K562 (cell line): ENCODE results near the gene ECM1. TPM values are rescaled to one million over a fixed set of nuclear protein-coding genes. Genes with fewer than 3 reads are reported as not detected.

Experiments
- BHLHE40 ChIP-seq: IDR thresholded peaks from 2 replicates; pipeline ENCODE4 v1.6.1; 2011; ENCODE audit warnings: low read length, improper control_type of control experiment
- BRD9 ChIP-seq: fragments of 450-650 bp; IDR thresholded peaks from 2 replicates; pipeline ENCODE4 v1.6.1; 2018; ENCODE audit warnings: low read depth; ENCODE audit not compliant: partially characterized antibody
- CAMTA2 ChIP-seq: fragments of 250-450 bp; sonication (Bioruptor Pico); conservative IDR thresholded peaks from 2 replicates; pipeline ENCODE4 v1.5.1; 2022
- CBFA2T3 ChIP-seq: fragments of 450-650 bp; IDR thresholded peaks from 2 replicates; pipeline ENCODE4 v1.6.1; 2017
- CTBP1 ChIP-seq: fragments of 450-650 bp; IDR thresholded peaks from 2 replicates; pipeline ENCODE4 v1.6.1; 2016; ENCODE audit warnings: borderline replicate concordance
- E2F6 ChIP-seq, 2 experiments: IDR thresholded peaks; 2 replicates each; pipeline ENCODE4 v1.6.1; 2011; ENCODE audit warnings: borderline replicate concordance in 1 of 2, control low read depth in 1 of 2, low read depth in 1 of 2, low read length in 1 of 2, mild to moderate bottlenecking in 1 of 2, mixed read lengths in 1 of 2, moderate library complexity in 1 of 2; ENCODE audit not compliant: insufficient read depth in 1 of 2, insufficient read length in 1 of 2, poor library complexity in 1 of 2, severe bottlenecking in 1 of 2; ENCODE audit errors: extremely low read depth in 1 of 2
- ETV1 ChIP-seq: fragments of 450-650 bp; conservative IDR thresholded peaks from 2 replicates; pipeline ENCODE4 v1.6.1; 2016; ENCODE audit warnings: missing genetic modification characterization, control low read depth, low read depth, missing compliant biosample characterization
- HMG20A ChIP-seq: fragments of 450-650 bp; formaldehyde crosslinking; conservative IDR thresholded peaks from 2 replicates; pipeline ENCODE4 v1.4.0; 2020; ENCODE audit warnings: mild to moderate bottlenecking, mixed read lengths
- MAFG ChIP-seq: fragments of 450-650 bp; conservative IDR thresholded peaks from 2 replicates; pipeline ENCODE4 v1.6.1; 2016; ENCODE audit warnings: missing genetic modification characterization, missing compliant biosample characterization
- MECOM ChIP-seq: fragments of 250-450 bp; sonication (Bioruptor Pico); IDR thresholded peaks from 2 replicates; pipeline ENCODE4 v1.8.0; 2022; ENCODE audit warnings: inconsistent platforms
- MLLT1 ChIP-seq, 2 experiments: fragments of 450-650 bp; IDR thresholded peaks; 2 replicates each; pipeline ENCODE4 v1.6.1; 2016
- NCOA1 ChIP-seq: fragments of 450-650 bp; IDR thresholded peaks from 2 replicates; pipeline ENCODE4 v1.6.1; 2016; ENCODE audit warnings: low read depth
- NEUROD1 ChIP-seq: fragments of 150-350 bp; IDR thresholded peaks from 2 replicates; pipeline ENCODE4 v1.6.1; 2014; ENCODE audit warnings: borderline replicate concordance, low read length, low read depth; ENCODE audit not compliant: partially characterized antibody
- NFRKB ChIP-seq: fragments of 450-650 bp; IDR thresholded peaks from 2 replicates; pipeline ENCODE4 v1.6.1; 2016; ENCODE audit warnings: low read depth
- NRF1 ChIP-seq, 2 experiments: fragments of 450-650 bp; IDR thresholded peaks in 1 of 2; conservative IDR thresholded peaks in 1 of 2; 2 replicates each; pipeline ENCODE4 v1.6.1; 2014; ENCODE audit warnings: mild to moderate bottlenecking in 2 of 2
- PBX2 ChIP-seq, 2 experiments: IDR thresholded peaks in 1 of 2; conservative IDR thresholded peaks in 1 of 2; 2 replicates each; pipeline ENCODE4 v1.6.1; 2016; ENCODE audit warnings: low read depth in 2 of 2, mild to moderate bottlenecking in 1 of 2, missing compliant biosample characterization in 1 of 2, missing genetic modification characterization in 1 of 2, moderate library complexity in 1 of 2
- POLR2B ChIP-seq: fragments of 450-650 bp; IDR thresholded peaks from 2 replicates; pipeline ENCODE4 v1.6.1; 2018; ENCODE audit warnings: low read depth; ENCODE audit not compliant: partially characterized antibody
- RAD21 ChIP-seq, 2 experiments: fragments of 250-450 bp in 1 of 2; fragments of 450-650 bp in 1 of 2; sonication (Bioruptor Pico) in 1 of 2; formaldehyde crosslinking in 1 of 2; IDR thresholded peaks in 1 of 2; conservative IDR thresholded peaks in 1 of 2; 2 replicates each; pipeline versions ENCODE4 v1.4.0 to v1.8.0; 2020 to 2022; ENCODE audit warnings: mild to moderate bottlenecking in 2 of 2, moderate library complexity in 1 of 2
- TCF7 ChIP-seq: sonication (generic); IDR thresholded peaks from 2 replicates; pipeline ENCODE4 v1.6.1; 2016; ENCODE audit warnings: antibody characterized with exemption, borderline replicate concordance
- ZFX ChIP-seq: sonication (generic); formaldehyde crosslinking; IDR thresholded peaks from 2 replicates; pipeline ENCODE4 v1.8.0; 2022; ENCODE audit warnings: mild to moderate bottlenecking, missing genetic modification reagents, moderate library complexity
- ZNF197 ChIP-seq: fragments of 200-800 bp; sonication (Bioruptor generic); IDR thresholded peaks from 2 replicates; pipeline ENCODE4 v1.6.1; 2016; ENCODE audit warnings: low read depth, missing genetic modification characterization, missing compliant biosample characterization
- ZNF511 ChIP-seq: sonication (generic); formaldehyde crosslinking; IDR thresholded peaks from 2 replicates; pipeline ENCODE4 v1.8.0; 2022; ENCODE audit warnings: mild to moderate bottlenecking, missing genetic modification reagents
- ZSCAN32 ChIP-seq: fragments of 450-650 bp; formaldehyde crosslinking; IDR thresholded peaks from 2 replicates; pipeline ENCODE4 v1.4.0; 2020; ENCODE audit warnings: mild to moderate bottlenecking, moderate library complexity
- polyA plus RNA-seq, 8 experiments: library from polyadenylated mRNA; depleted of rRNA in 4 of 8; stranded (reverse) in 5 of 8; unstranded in 3 of 8; fragments of >200 nt; fragmentation: Nextera tagmentation in 2 of 8; fragmentation: Illumina TruSeq in 1 of 8; extraction: Ambion mirVana in 2 of 8; extraction: Trizol in 1 of 8; gene quantifications; 2 replicates each; pipeline versions ENCODE4 v1.2.1 to v1.2.3, GENCODE V29; 2011 to 2014; ENCODE audit warnings: inconsistent platforms in 1 of 8, missing spikeins in 1 of 8
- total RNA-seq, 7 experiments: library from RNA; depleted of rRNA in 6 of 7; stranded (reverse); fragments of >200 nt in 6 of 7; fragmentation: Illumina TruSeq in 2 of 7; extraction: Trizol in 2 of 7; gene quantifications; 2 replicates each; pipeline versions ENCODE4 v1.2.1 to v1.2.3, GENCODE V29; 2011 to 2021; ENCODE audit warnings: low replicate concordance in 1 of 7

Gene ECM1
- total and polyA plus RNA-seq, 9 of the 15 experiments (the other 6 are each of a cell fraction or from before 2014, with no cell fraction given), result 6.6 to 52.2 (median 12.8) TPM

GRCh38 chr1:150545486-150546032, 37.6 kb downstream of the ECM1 start (continued):
- TF ChIP-seq MLLT1 (IDR thresholded peaks at IDR 0.05) (peak in 1 of 2 experiments; percentile 25; a peak in 1 of 4 replicates), NFRKB (peak; percentile 72; the same call in 1 of the 2 replicates), CAMTA2 (CRISPR knock-in tag) (no peak), ETV1 (tag) (peak; percentile 76), NRF1 (conservative IDR thresholded peaks at IDR 0.05 in 1 of 2, IDR thresholded peaks at IDR 0.05 in 1 of 2) (peak; percentile 49 to 60), ZNF197 (CRISPR knock-in tag) (no peak), POLR2B (peak; percentile 44), HMG20A (CRISPR knock-in tag) (no peak), ZSCAN32 (CRISPR knock-in tag) (no peak), MAFG (tag) (0 out of 2 replicates have a peak, but pooled peaks have one; percentile 33), CBFA2T3 (peak; percentile 99), TCF7 (peak; percentile 99), BRD9 (peak; percentile 38), MECOM (peak; percentile 89; the same call in 1 of the 2 replicates), ZFX (CRISPR knock-in tag) (0 out of 2 replicates have a peak, but pooled peaks have one; percentile 15), BHLHE40 (peak; percentile 72), ZNF511 (CRISPR knock-in tag) (peak; percentile 68; the same call in 1 of the 2 replicates), RAD21 (CRISPR knock-in tag; conservative IDR thresholded peaks at IDR 0.05 in 1 of 2, IDR thresholded peaks at IDR 0.05 in 1 of 2) (peak in 1 of 2 experiments; percentile 24; a peak in 2 of 4 replicates), PBX2 (CRISPR knock-in tag; IDR thresholded peaks at IDR 0.05; ENCODE audit: low read depth) (peak; percentile 48; the same call in 1 of the 2 replicates), PBX2 (tag; conservative IDR thresholded peaks at IDR 0.05; ENCODE audit: low read depth) (peak; percentile 98), NCOA1 (peak; percentile 92; the same call in 1 of the 2 replicates), NEUROD1 (peak; percentile 73), CTBP1 (peak; percentile 99), E2F6 (IDR thresholded peaks at IDR 0.05; ENCODE audit: borderline replicate concordance in 1 of 2, extremely low read depth in 1 of 2, insufficient read depth in 1 of 2, insufficient read length in 1 of 2, low read depth in 1 of 2, low read length in 1 of 2, poor library complexity in 1 of 2, severe bottlenecking in 1 of 2) (peak; percentile 13 to 37)
